ENCODE data around the gene BCL2.

The BCL2 gene

DNA sequence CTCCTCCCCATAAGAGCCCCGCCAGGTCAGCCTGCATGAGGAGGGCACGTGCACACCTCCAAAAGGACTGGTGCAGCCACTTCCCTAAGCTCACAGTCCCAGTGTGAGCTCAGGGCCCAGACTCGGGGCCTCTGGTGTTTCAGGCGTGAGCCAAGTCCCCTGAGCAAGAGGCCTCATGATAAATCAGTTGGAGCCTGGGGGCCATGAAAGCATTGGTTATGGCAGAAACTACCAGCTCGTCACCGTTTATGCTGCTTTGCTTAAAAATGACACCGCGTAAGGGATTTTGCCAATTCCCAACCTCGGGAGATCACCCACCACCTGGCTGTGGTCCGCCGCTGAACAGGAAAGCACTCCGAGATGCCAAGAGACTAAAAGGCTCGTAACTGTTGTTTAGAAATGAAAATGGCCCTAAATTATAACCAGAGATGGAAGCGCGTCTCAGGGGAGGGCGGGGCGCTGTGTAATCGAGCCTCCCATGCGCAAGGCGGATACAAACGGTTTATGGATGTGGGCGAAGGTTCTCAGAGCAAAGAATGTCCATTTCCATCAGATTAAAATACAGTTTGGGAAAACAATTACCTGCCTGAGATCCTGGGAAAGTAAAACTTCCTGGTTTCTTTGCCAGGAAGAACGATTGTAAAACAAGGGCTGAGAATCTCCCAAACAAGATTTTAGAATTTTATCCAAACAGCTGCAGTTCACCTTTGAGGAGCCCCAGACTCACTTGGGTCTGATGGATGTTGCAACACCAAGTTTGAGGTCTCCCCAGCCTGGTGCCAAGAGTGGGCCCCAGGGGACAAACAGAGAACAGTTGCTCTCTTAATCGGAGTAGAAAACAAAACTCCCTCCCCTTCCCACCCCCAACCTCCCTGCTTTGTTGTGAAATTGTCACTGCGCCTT, 141.4 kb downstream of the BCL2 start:
- peaks cover 4% of the 10 kb centered on the region for H3K79me2 ChIP-seq
- H3K36me3 ChIP-seq (ENCODE audit: control insufficient read depth, insufficient read depth, low read length) = no peaks in the 10 kb centered on the region
- no peak overlapping the region for H3K27ac ChIP-seq
- no peak overlapping the region for H2AFZ ChIP-seq
- H3K4me3 ChIP-seq (ENCODE audit: low read depth, low read length) = no peak overlapping the region
- H3K9me3 ChIP-seq (ENCODE audit: control insufficient read depth, low read length) = no peaks in the 10 kb centered on the region
- TF ChIP-seq, protein P1, sequence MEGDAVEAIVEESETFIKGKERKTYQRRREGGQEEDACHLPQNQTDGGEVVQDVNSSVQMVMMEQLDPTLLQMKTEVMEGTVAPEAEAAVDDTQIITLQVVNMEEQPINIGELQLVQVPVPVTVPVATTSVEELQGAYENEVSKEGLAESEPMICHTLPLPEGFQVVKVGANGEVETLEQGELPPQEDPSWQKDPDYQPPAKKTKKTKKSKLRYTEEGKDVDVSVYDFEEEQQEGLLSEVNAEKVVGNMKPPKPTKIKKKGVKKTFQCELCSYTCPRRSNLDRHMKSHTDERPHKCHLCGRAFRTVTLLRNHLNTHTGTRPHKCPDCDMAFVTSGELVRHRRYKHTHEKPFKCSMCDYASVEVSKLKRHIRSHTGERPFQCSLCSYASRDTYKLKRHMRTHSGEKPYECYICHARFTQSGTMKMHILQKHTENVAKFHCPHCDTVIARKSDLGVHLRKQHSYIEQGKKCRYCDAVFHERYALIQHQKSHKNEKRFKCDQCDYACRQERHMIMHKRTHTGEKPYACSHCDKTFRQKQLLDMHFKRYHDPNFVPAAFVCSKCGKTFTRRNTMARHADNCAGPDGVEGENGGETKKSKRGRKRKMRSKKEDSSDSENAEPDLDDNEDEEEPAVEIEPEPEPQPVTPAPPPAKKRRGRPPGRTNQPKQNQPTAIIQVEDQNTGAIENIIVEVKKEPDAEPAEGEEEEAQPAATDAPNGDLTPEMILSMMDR (IDR thresholded peaks at IDR 0.05) = no peak
- H3K4me1 ChIP-seq = no peaks in the 10 kb centered on the region
- H3K4me2 ChIP-seq (ENCODE audit: low read length) = peak overlapping the region; percentile 37
- H3K27me3 ChIP-seq (ENCODE audit: control insufficient read depth, insufficient read depth, low read length) = no peaks in the 10 kb centered on the region
- no peak overlapping the region for H3K9ac ChIP-seq

DNA sequence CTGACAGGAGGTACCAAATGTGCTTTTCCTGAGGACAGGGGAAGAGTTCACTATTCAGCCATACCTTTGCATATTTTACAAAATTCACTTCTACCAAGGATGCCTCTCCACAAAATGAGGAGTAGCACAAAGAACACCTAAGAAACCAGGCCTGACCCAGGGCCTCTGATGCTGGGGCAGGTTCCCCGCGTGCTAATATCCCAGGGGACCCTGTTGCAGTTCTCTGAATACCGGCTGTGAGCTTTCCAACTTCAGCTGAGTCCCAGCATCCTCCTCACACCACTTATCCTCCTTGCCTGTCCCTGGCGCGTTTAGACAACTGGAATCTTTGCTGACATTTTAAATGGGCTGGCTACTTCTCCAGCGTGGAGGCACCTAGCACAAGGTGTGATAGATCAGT, 142.3 kb downstream of the BCL2 start:
- H3K4me1 ChIP-seq = no peaks in the 10 kb centered on the region
- H3K9me3 ChIP-seq (ENCODE audit: control insufficient read depth, low read length) = no peaks in the 10 kb centered on the region
- no peaks in the 10 kb centered on the region for H3K36me3 ChIP-seq (ENCODE audit: control insufficient read depth, insufficient read depth, low read length)
- no peak overlapping the region for H3K4me3 ChIP-seq (ENCODE audit: low read depth, low read length)
- TF ChIP-seq, protein P1 (IDR thresholded peaks at IDR 0.05) = no peak
- H3K27ac ChIP-seq = no peak overlapping the region
- H2AFZ ChIP-seq = no peak overlapping the region
- H3K9ac ChIP-seq = no peak overlapping the region
- H3K79me2 ChIP-seq = peaks cover 4% of the 10 kb centered on the region
- H3K27me3 ChIP-seq (ENCODE audit: control insufficient read depth, insufficient read depth, low read length) = no peaks in the 10 kb centered on the region
- H3K4me2 ChIP-seq (ENCODE audit: low read length) = no peak overlapping the region

DNA sequence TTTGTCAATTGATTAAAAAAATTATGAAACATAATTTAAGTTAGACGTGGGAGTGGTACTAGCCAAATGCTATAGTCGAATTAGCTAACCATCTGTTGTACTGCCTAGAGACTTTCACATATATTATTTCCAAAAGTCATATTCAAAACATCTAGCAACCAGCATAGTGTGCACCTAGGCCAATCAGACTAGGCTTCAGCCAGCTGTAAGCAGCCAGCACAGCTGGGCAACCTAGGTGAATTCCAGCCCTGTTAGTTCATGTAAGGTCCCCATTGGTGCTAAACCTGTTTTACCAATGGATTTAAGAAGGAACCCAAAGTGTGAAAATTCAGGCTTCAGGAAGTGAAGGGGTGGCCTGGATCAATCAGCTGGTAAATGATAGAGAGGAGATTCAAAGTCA, 144.3 kb downstream of the BCL2 start:
- no peak overlapping the region for H3K4me2 ChIP-seq (ENCODE audit: low read length)
- no peak overlapping the region for H2AFZ ChIP-seq
- no peaks in the 10 kb centered on the region for H3K27me3 ChIP-seq (ENCODE audit: control insufficient read depth, insufficient read depth, low read length)
- H3K9ac ChIP-seq = no peak overlapping the region
- H3K4me3 ChIP-seq (ENCODE audit: low read depth, low read length) = no peak overlapping the region
- no peak overlapping the region for H3K27ac ChIP-seq
- H3K9me3 ChIP-seq (ENCODE audit: control insufficient read depth, low read length) = no peaks in the 10 kb centered on the region
- H3K4me1 ChIP-seq = no peaks in the 10 kb centered on the region
- H3K79me2 ChIP-seq = peaks cover 4% of the 10 kb centered on the region
- TF ChIP-seq, protein P1 (IDR thresholded peaks at IDR 0.05) = no peak
- H3K36me3 ChIP-seq (ENCODE audit: control insufficient read depth, insufficient read depth, low read length) = no peaks in the 10 kb centered on the region

DNA sequence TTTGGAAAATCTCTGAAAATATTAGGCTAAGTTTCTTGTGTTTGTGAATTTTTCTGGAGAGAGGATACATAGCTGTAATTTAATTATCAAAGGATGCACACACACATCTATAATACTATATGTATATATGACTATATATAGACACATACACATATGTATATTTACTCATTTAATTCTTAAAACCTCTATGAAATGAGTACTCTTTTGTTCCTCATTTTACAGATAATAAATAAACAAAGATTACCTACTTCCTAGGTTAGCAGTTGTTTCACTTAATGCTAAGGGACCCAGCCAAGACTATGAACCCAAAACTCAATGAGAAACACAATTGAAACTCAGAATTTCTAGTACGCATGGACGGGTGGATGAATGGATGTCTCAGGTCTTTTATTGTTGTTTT, 145.6 kb downstream of the BCL2 start:
- no peaks in the 10 kb centered on the region for H3K27me3 ChIP-seq (ENCODE audit: control insufficient read depth, insufficient read depth, low read length)
- TF ChIP-seq, protein P1 (IDR thresholded peaks at IDR 0.05) = no peak
- H3K4me3 ChIP-seq (ENCODE audit: low read depth, low read length) = no peak overlapping the region
- H3K4me1 ChIP-seq = no peaks in the 10 kb centered on the region
- H3K36me3 ChIP-seq (ENCODE audit: control insufficient read depth, insufficient read depth, low read length) = no peaks in the 10 kb centered on the region
- H3K79me2 ChIP-seq = no peaks in the 10 kb centered on the region
- H3K9me3 ChIP-seq (ENCODE audit: control insufficient read depth, low read length) = no peaks in the 10 kb centered on the region
- no peak overlapping the region for H3K4me2 ChIP-seq (ENCODE audit: low read length)
- H3K27ac ChIP-seq = no peak overlapping the region
- no peak overlapping the region for H3K9ac ChIP-seq
- no peak overlapping the region for H2AFZ ChIP-seq

DNA sequence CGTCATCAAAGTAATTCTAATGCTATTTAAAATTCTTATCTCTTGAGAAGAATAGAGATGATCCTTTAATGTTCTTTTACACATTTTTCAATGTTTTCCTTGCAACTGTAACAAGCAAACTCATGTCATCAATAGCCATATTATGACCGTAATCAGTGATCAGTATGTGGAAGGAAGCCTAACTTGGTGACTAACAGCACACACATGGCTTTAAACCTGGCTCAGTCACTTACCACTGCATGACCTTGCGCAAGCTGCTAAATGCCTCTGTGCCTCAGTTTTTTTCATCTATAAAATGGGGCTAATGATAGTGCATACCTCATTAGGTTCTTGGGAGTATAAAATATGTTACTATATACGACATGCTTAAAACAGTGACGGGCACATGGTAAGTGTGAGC, 149.7 kb downstream of the BCL2 start:
- Histone ChIP-seq H3K79me2 (no peaks in the 10 kb centered on the region), H3K9ac (no peak overlapping the region), H3K9me3 (ENCODE audit: control insufficient read depth, low read length) (no peaks in the 10 kb centered on the region), H3K27me3 (ENCODE audit: control insufficient read depth, insufficient read depth, low read length) (no peaks in the 10 kb centered on the region), H3K4me3 (ENCODE audit: low read depth, low read length) (no peak overlapping the region), H3K4me1 (no peaks in the 10 kb centered on the region), H2AFZ (no peak overlapping the region), H3K36me3 (ENCODE audit: control insufficient read depth, insufficient read depth, low read length) (no peaks in the 10 kb centered on the region), H3K4me2 (ENCODE audit: low read length) (no peak overlapping the region), H3K27ac (no peak overlapping the region)
- TF ChIP-seq, protein P1 (IDR thresholded peaks at IDR 0.05) = no peak

All from parathyroid adenoma (tissue), 2 donors.